Measurements from ENCODE around the gene GPRIN3. TPM values are rescaled to one million over a fixed set of nuclear protein-coding genes. Genes with fewer than 3 reads are reported as not detected.

GPRIN3 gene
- total RNA-seq, 1 donor from 2014 or later: 94.3 TPM

- Mint-ChIP-seq H3K27ac (ENCODE audit: unreplicated experiment) (no peak overlapping the region), H3K9me3 (ENCODE audit: unreplicated experiment) (no peaks in the 10 kb centered on the region), H3K4me3 (ENCODE audit: unreplicated experiment) (no peak overlapping the region), H3K27me3 (ENCODE audit: unreplicated experiment) (no peaks in the 10 kb centered on the region), H3K36me3 (ENCODE audit: unreplicated experiment) (peaks cover 8% of the 10 kb centered on the region), H3K4me1 (ENCODE audit: low read depth, unreplicated experiment) (peaks cover 28% of the 10 kb centered on the region)
- TF ChIP-seq CTCF (IDR thresholded peaks at IDR 0.05; ENCODE audit: partially characterized antibody, unreplicated experiment): no peak
- no peak for DNase-seq
Measured at GRCh38 chr4:89275587-89275986, 32.0 kb downstream of the GPRIN3 start.

GRCh38 chr4:89273741-89274141, 33.9 kb downstream of the GPRIN3 start:
- no peak for TF ChIP-seq CTCF (IDR thresholded peaks at IDR 0.05; ENCODE audit: partially characterized antibody, unreplicated experiment)
- Mint-ChIP-seq H3K9me3 (ENCODE audit: unreplicated experiment) (peaks cover 2% of the 10 kb centered on the region), H3K36me3 (ENCODE audit: unreplicated experiment) (peaks cover 8% of the 10 kb centered on the region), H3K27ac (ENCODE audit: unreplicated experiment) (no peak overlapping the region), H3K4me3 (ENCODE audit: unreplicated experiment) (no peak overlapping the region), H3K4me1 (ENCODE audit: low read depth, unreplicated experiment) (peaks cover 33% of the 10 kb centered on the region), H3K27me3 (ENCODE audit: unreplicated experiment) (no peaks in the 10 kb centered on the region)
- DNase-seq: no peak

GRCh38 chr4:89270792-89271191, 36.8 kb downstream of the GPRIN3 start:
- Mint-ChIP-seq H3K4me1 (ENCODE audit: low read depth, unreplicated experiment) (peaks cover 31% of the 10 kb centered on the region), H3K27me3 (ENCODE audit: unreplicated experiment) (peaks cover 3% of the 10 kb centered on the region), H3K9me3 (ENCODE audit: unreplicated experiment) (peaks cover 2% of the 10 kb centered on the region), H3K36me3 (ENCODE audit: unreplicated experiment) (no peaks in the 10 kb centered on the region), H3K27ac (ENCODE audit: unreplicated experiment) (no peak overlapping the region), H3K4me3 (ENCODE audit: unreplicated experiment) (no peak overlapping the region)
- DNase-seq: no peak
- TF ChIP-seq CTCF (IDR thresholded peaks at IDR 0.05; ENCODE audit: partially characterized antibody, unreplicated experiment): no peak

- H3K4me1 Mint-ChIP-seq (ENCODE audit: low read depth, unreplicated experiment): peaks cover 27% of the 10 kb centered on the region
- H3K27me3 Mint-ChIP-seq (ENCODE audit: unreplicated experiment): peaks cover 3% of the 10 kb centered on the region
- no peak overlapping the region for H3K27ac Mint-ChIP-seq (ENCODE audit: unreplicated experiment)
- TF ChIP-seq CTCF (IDR thresholded peaks at IDR 0.05; ENCODE audit: partially characterized antibody, unreplicated experiment): no peak
- H3K4me3 Mint-ChIP-seq (ENCODE audit: unreplicated experiment): no peak overlapping the region
- peaks cover 2% of the 10 kb centered on the region for H3K9me3 Mint-ChIP-seq (ENCODE audit: unreplicated experiment)
- H3K36me3 Mint-ChIP-seq (ENCODE audit: unreplicated experiment): no peaks in the 10 kb centered on the region
- DNase-seq: no peak
Measured at GRCh38 chr4:89269121-89269666, 38.4 kb downstream of the GPRIN3 start.

GRCh38 chr4:89268679-89269078, 38.9 kb downstream of the GPRIN3 start:
- H3K27me3 Mint-ChIP-seq (ENCODE audit: unreplicated experiment): peaks cover 3% of the 10 kb centered on the region
- H3K36me3 Mint-ChIP-seq (ENCODE audit: unreplicated experiment): no peaks in the 10 kb centered on the region
- peaks cover 28% of the 10 kb centered on the region for H3K4me1 Mint-ChIP-seq (ENCODE audit: low read depth, unreplicated experiment)
- H3K9me3 Mint-ChIP-seq (ENCODE audit: unreplicated experiment): peaks cover 2% of the 10 kb centered on the region
- no peak overlapping the region for H3K27ac Mint-ChIP-seq (ENCODE audit: unreplicated experiment)
- no peak for TF ChIP-seq CTCF (IDR thresholded peaks at IDR 0.05; ENCODE audit: partially characterized antibody, unreplicated experiment)
- DNase-seq: no peak
- H3K4me3 Mint-ChIP-seq (ENCODE audit: unreplicated experiment): no peak overlapping the region

Data from glutamatergic neuron (in vitro differentiated cells).